Measurements from ENCODE around the gene PML. TPM values are rescaled to one million over a fixed set of nuclear protein-coding genes. Genes with fewer than 3 reads are reported as not detected.
A peak's percentile ranks its signal among the peaks of the same experiment; 100 is the strongest.

Gene PML
- total and polyA plus RNA-seq, 2 of the 4 experiments (the other 2 are of a cell fraction) = 8.8 to 22.6 TPM

- dilution Hi-C loops (cut with HindIII; ENCODE audit: low sequenced_read_pairs, unreplicated experiment) (no loop called here), in situ Hi-C loops (cut with MboI; ENCODE audit: low sequenced_read_pairs) (no loop called here)
- no peak for DNase-seq
- no peak for TF ChIP-seq MAZ (IDR thresholded peaks at IDR 0.05; ENCODE audit: borderline replicate concordance, low read depth, low read length)
- TF ChIP-seq CHD1 (IDR thresholded peaks at IDR 0.05; ENCODE audit: low read depth, low read length) = no peak
- no peak for TF ChIP-seq MXI1 (IDR thresholded peaks at IDR 0.05; ENCODE audit: borderline replicate concordance, low read depth, low read length)
- no peak for TF ChIP-seq FOS (IDR thresholded peaks at IDR 0.05; ENCODE audit: low read depth, low read length)
- no peak for TF ChIP-seq ELK1 (IDR thresholded peaks at IDR 0.05; ENCODE audit: borderline replicate concordance, low read depth, low read length)
- TF ChIP-seq MAFK (IDR thresholded peaks at IDR 0.05; ENCODE audit: low read depth, low read length) = no peak
- no peak for TF ChIP-seq RAD21 (IDR thresholded peaks at IDR 0.05; ENCODE audit: low read length)
- TF ChIP-seq USF2 (IDR thresholded peaks at IDR 0.05; ENCODE audit: low read depth, low read length) = no peak
- TF ChIP-seq RFX5 (IDR thresholded peaks at IDR 0.05; ENCODE audit: low read depth, low read length) = no peak
- no peak for TF ChIP-seq CTCF (conservative IDR thresholded peaks at IDR 0.05; ENCODE audit: low read depth, low read length)
- no peak for TF ChIP-seq NFE2L2 (IDR thresholded peaks at IDR 0.05; ENCODE audit: low read depth, low read length)
- TF ChIP-seq SMC3 (IDR thresholded peaks at IDR 0.05; ENCODE audit: low read depth, low read length) = no peak
- TF ChIP-seq POLR2A (IDR thresholded peaks at IDR 0.05; ENCODE audit: low read depth, low read length) = no peak
- TF ChIP-seq CEBPB (IDR thresholded peaks at IDR 0.05; ENCODE audit: low read depth, low read length) = no peak
- TF ChIP-seq RCOR1 (IDR thresholded peaks at IDR 0.05; ENCODE audit: insufficient replicate concordance, low read length) = no peak
Observed at GRCh38 chr15:73952171-73952912, 42.2 kb upstream of the PML start.

More at GRCh38 chr15:73952171-73952912, 42.2 kb upstream of the PML start:
- 0 out of 2 replicates have a peak overlapping the region, but pooled peaks have one; percentile 18 for H3K4ac ChIP-seq (ENCODE audit: low read depth, low read length)
- H3K9me3 ChIP-seq (ENCODE audit: control insufficient read depth, insufficient read depth, low read length) = no peaks in the 10 kb centered on the region
- no peak overlapping the region for H3K4me3 ChIP-seq (ENCODE audit: insufficient read depth, low read depth, low read length)
- no TSS peak for BruUV-seq (replicated peaks)
- H2AK5ac ChIP-seq (ENCODE audit: low read depth, low read length) = peak overlapping the region; percentile 82
- H2BK20ac ChIP-seq (ENCODE audit: low read depth, low read length) = no peak overlapping the region
- 0 out of 2 replicates have a peak, but pooled peaks cover 2% of the 10 kb centered on the region for H4K20me1 ChIP-seq (ENCODE audit: insufficient read depth, low read length)
- H3K4me1 ChIP-seq (ENCODE audit: control insufficient read depth, insufficient read depth, low read length) = peaks cover 23% of the 10 kb centered on the region
- WGBS, 2 experiments (ENCODE audit: extremely low coverage in 2 of 2, insufficient read length in 1 of 2) = 89% methylated on average over 16 of the region's 21 CpGs; no CpG with 5 or more reads in 1 of the 2 experiments
- H2AK9ac ChIP-seq (replicated peaks; ENCODE audit: low read depth, low read length, poor library complexity) = peak overlapping the region; percentile 7
- H3K56ac ChIP-seq (ENCODE audit: extremely low read depth, insufficient read depth, low read length) = no peak overlapping the region
- H3K9ac ChIP-seq (ENCODE audit: low read depth, low read length) = no peak overlapping the region; the same call in 1 of the 2 replicates
- H2BK120ac ChIP-seq (ENCODE audit: low read depth, low read length) = peak overlapping the region; percentile 50; the same call in 1 of the 2 replicates
- no peak overlapping the region for H2AFZ ChIP-seq (replicated peaks; ENCODE audit: low read length, poor library complexity)
- H2BK5ac ChIP-seq (ENCODE audit: low read depth, low read length, poor library complexity, severe bottlenecking) = peak overlapping the region; percentile 1
- no peak overlapping the region; the same call in 1 of the 2 replicates for H3K27ac ChIP-seq (ENCODE audit: insufficient read depth, low read length)
- ATAC-seq (ENCODE audit: low read depth) = no peak
- H3K4me2 ChIP-seq (ENCODE audit: low read depth, low read length) = no peak overlapping the region
- H3K9me1 ChIP-seq (ENCODE audit: insufficient read depth, low read length) = peaks cover 9% of the 10 kb centered on the region
- peak overlapping the region in 1 of 2 experiments; percentile 88; a peak in 1 of 4 replicates for H4K8ac ChIP-seq (ENCODE audit: low read depth in 2 of 2, low read length in 2 of 2)
- H3K14ac ChIP-seq (replicated peaks; ENCODE audit: low read depth, low read length) = no peak overlapping the region
- H4K5ac ChIP-seq (ENCODE audit: low read depth, low read length) = no peak overlapping the region
- H3K27me3 ChIP-seq (ENCODE audit: control insufficient read depth, insufficient read depth, low read length) = no peaks in the 10 kb centered on the region
- H3K36me3 ChIP-seq (ENCODE audit: control insufficient read depth, insufficient read depth, low read length) = peaks cover 43% of the 10 kb centered on the region
- 0 out of 4 replicates have a peak, but pooled peaks cover 0 to 3% of the 10 kb centered on the region in 2 experiments for H3K79me1 ChIP-seq (ENCODE audit: low read depth in 1 of 2, low read length in 2 of 2)
- intact Hi-C loops (cut with micrococcal nuclease) = no loop called here
- POLR2A ChIA-PET (ENCODE audit: unreplicated experiment) = no interaction called here
- H3K18ac ChIP-seq (ENCODE audit: low read depth, low read length) = no peak overlapping the region
- no peak overlapping the region for H3K23ac ChIP-seq (ENCODE audit: low read depth, low read length)
- no peak overlapping the region for H2BK15ac ChIP-seq (ENCODE audit: low read depth, low read length)
- no peak overlapping the region for H4K91ac ChIP-seq (ENCODE audit: insufficient read depth, low read depth, low read length)
- CTCF ChIA-PET = interaction anchor here (1.1 kb wide), 1 partner anchor 17 kb away, joined by 5 read pairs; no protein-coding TSS in a partner anchor

Data from IMR-90 (cell line).